HG02610 (cell line): ENCODE results near the gene KCNG2.

ENCODE experiments used
- ATAC-seq: cut with Tn5 transposase; IDR thresholded peaks from one replicate; pipeline ENCODE4 v1.9.1; 2021; ENCODE audit warnings: mild to moderate bottlenecking, moderate library complexity; ENCODE audit not compliant: unreplicated experiment

The KCNG2 gene

GRCh38 chr18:79917853-79918614 lies 120.3 kb downstream of the KCNG2 start:
- ATAC-seq: no peak

- ATAC-seq: no peak
Measured at GRCh38 chr18:79918615-79919011, 120.9 kb downstream of the KCNG2 start.

GRCh38 chr18:79919089-79919488 lies 121.4 kb downstream of the KCNG2 start:
- ATAC-seq: no peak

GRCh38 chr18:79921984-79922965 lies 124.5 kb downstream of the KCNG2 start:
- no peak for ATAC-seq

- no peak for ATAC-seq
Measured at GRCh38 chr18:79922971-79923411, 125.3 kb downstream of the KCNG2 start.

GRCh38 chr18:79923896-79924585 lies 126.3 kb downstream of the KCNG2 start:
- no peak for ATAC-seq

GRCh38 chr18:79924814-79925731 lies 127.3 kb downstream of the KCNG2 start:
- ATAC-seq: no peak

- ATAC-seq: no peak
Measured at GRCh38 chr18:79926306-79926705, 128.6 kb downstream of the KCNG2 start.

- no peak for ATAC-seq
Measured at GRCh38 chr18:79926715-79927606, 129.2 kb downstream of the KCNG2 start.

GRCh38 chr18:79927607-79928562 lies 130.1 kb downstream of the KCNG2 start:
- ATAC-seq: no peak

GRCh38 chr18:79928563-79928960 lies 130.8 kb downstream of the KCNG2 start:
- no peak for ATAC-seq

- ATAC-seq: no peak
Measured at GRCh38 chr18:79930020-79930642, 132.4 kb downstream of the KCNG2 start.

GRCh38 chr18:79931475-79931874 lies 133.7 kb downstream of the KCNG2 start:
- no peak for ATAC-seq

GRCh38 chr18:79932907-79933306 lies 135.2 kb downstream of the KCNG2 start:
- ATAC-seq: no peak

- ATAC-seq: no peak
Measured at GRCh38 chr18:79933765-79934164, 136.0 kb downstream of the KCNG2 start.

- ATAC-seq: no peak
Measured at GRCh38 chr18:79934311-79935097, 136.8 kb downstream of the KCNG2 start.

- ATAC-seq: no peak
Measured at GRCh38 chr18:79935098-79935480, 137.4 kb downstream of the KCNG2 start.
